ENCODE data around the gene FOXRED2.

The FOXRED2 gene

GRCh38 chr22:36469094-36469710, 37.6 kb downstream of the FOXRED2 start:
- Histone ChIP-seq H3K79me2 (ENCODE audit: insufficient read depth, low read length) (no peaks in the 10 kb centered on the region), H3K4me3 (ENCODE audit: low read depth, low read length, poor library complexity, severe bottlenecking) (no peak overlapping the region), H3K27me3 (ENCODE audit: insufficient read depth, low read length) (no peaks in the 10 kb centered on the region), H3K4me1 (ENCODE audit: insufficient read depth, low read length, severe bottlenecking) (no peaks in the 10 kb centered on the region), H3K9me3 (ENCODE audit: low read length) (no peaks in the 10 kb centered on the region), H3K27ac (ENCODE audit: low read depth, low read length, poor library complexity, severe bottlenecking) (no peak overlapping the region), H3K36me3 (ENCODE audit: insufficient read depth, low read length) (peaks cover 66% of the 10 kb centered on the region), H2AFZ (ENCODE audit: low read length) (no peak overlapping the region), H3K9me2 (ENCODE audit: low read depth, low read length) (no peaks in the 10 kb centered on the region), H3K9ac (ENCODE audit: low read length) (no peak overlapping the region), H4K20me1 (ENCODE audit: insufficient read depth, low read length) (no peaks in the 10 kb centered on the region), H3F3A (ENCODE audit: insufficient read depth, low read length) (no peaks in the 10 kb centered on the region), H3K4me2 (ENCODE audit: low read length) (no peak overlapping the region)
- TF ChIP-seq CTCF (IDR thresholded peaks at IDR 0.05; ENCODE audit: low read length): no peak
- TF ChIP-seq EZH2 (IDR thresholded peaks at IDR 0.05; ENCODE audit: borderline replicate concordance, low read length): no peak

- H3K79me2 ChIP-seq (ENCODE audit: insufficient read depth, low read length): no peaks in the 10 kb centered on the region
- no peak overlapping the region for H3K27ac ChIP-seq (ENCODE audit: low read depth, low read length, poor library complexity, severe bottlenecking)
- no peaks in the 10 kb centered on the region for H3K27me3 ChIP-seq (ENCODE audit: insufficient read depth, low read length)
- no peak overlapping the region for H3K9ac ChIP-seq (ENCODE audit: low read length)
- no peaks in the 10 kb centered on the region for H4K20me1 ChIP-seq (ENCODE audit: insufficient read depth, low read length)
- H3K36me3 ChIP-seq (ENCODE audit: insufficient read depth, low read length): peaks cover 54% of the 10 kb centered on the region; the same call in 1 of the 2 replicates
- no peaks in the 10 kb centered on the region for H3F3A ChIP-seq (ENCODE audit: insufficient read depth, low read length)
- no peaks in the 10 kb centered on the region for H3K9me3 ChIP-seq (ENCODE audit: low read length)
- H3K9me2 ChIP-seq (ENCODE audit: low read depth, low read length): no peaks in the 10 kb centered on the region
- no peak for TF ChIP-seq CTCF (IDR thresholded peaks at IDR 0.05; ENCODE audit: low read length)
- TF ChIP-seq EZH2 (IDR thresholded peaks at IDR 0.05; ENCODE audit: borderline replicate concordance, low read length): no peak
- no peak overlapping the region for H2AFZ ChIP-seq (ENCODE audit: low read length)
- no peak overlapping the region for H3K4me3 ChIP-seq (ENCODE audit: low read depth, low read length, poor library complexity, severe bottlenecking)
- H3K4me1 ChIP-seq (ENCODE audit: insufficient read depth, low read length, severe bottlenecking): no peaks in the 10 kb centered on the region
- no peak overlapping the region for H3K4me2 ChIP-seq (ENCODE audit: low read length)
These were observed 38.9 kb downstream of the FOXRED2 start for GRCh38 chr22:36467946-36468345.

GRCh38 chr22:36467042-36467810, 39.6 kb downstream of the FOXRED2 start:
- no peak overlapping the region for H2AFZ ChIP-seq (ENCODE audit: low read length)
- H3F3A ChIP-seq (ENCODE audit: insufficient read depth, low read length): no peaks in the 10 kb centered on the region
- H3K9me3 ChIP-seq (ENCODE audit: low read length): no peaks in the 10 kb centered on the region
- no peak for TF ChIP-seq CTCF (IDR thresholded peaks at IDR 0.05; ENCODE audit: low read length)
- TF ChIP-seq EZH2 (IDR thresholded peaks at IDR 0.05; ENCODE audit: borderline replicate concordance, low read length): no peak
- peaks cover 47% of the 10 kb centered on the region; the same call in 1 of the 2 replicates for H3K36me3 ChIP-seq (ENCODE audit: insufficient read depth, low read length)
- H4K20me1 ChIP-seq (ENCODE audit: insufficient read depth, low read length): no peaks in the 10 kb centered on the region
- no peak overlapping the region for H3K4me2 ChIP-seq (ENCODE audit: low read length)
- H3K27ac ChIP-seq (ENCODE audit: low read depth, low read length, poor library complexity, severe bottlenecking): no peak overlapping the region
- H3K9me2 ChIP-seq (ENCODE audit: low read depth, low read length): no peaks in the 10 kb centered on the region
- no peaks in the 10 kb centered on the region for H3K4me1 ChIP-seq (ENCODE audit: insufficient read depth, low read length, severe bottlenecking)
- H3K4me3 ChIP-seq (ENCODE audit: low read depth, low read length, poor library complexity, severe bottlenecking): no peak overlapping the region
- H3K79me2 ChIP-seq (ENCODE audit: insufficient read depth, low read length): no peaks in the 10 kb centered on the region
- H3K9ac ChIP-seq (ENCODE audit: low read length): no peak overlapping the region
- H3K27me3 ChIP-seq (ENCODE audit: insufficient read depth, low read length): no peaks in the 10 kb centered on the region

Measured in OCI-LY1 (cell line).